Transverse colon (tissue), 4 donors: ENCODE data around the gene COX7B. TPM values are rescaled to one million over a fixed set of nuclear protein-coding genes. Genes with fewer than 3 reads are reported as not detected.
"Not testable (repeated sequence)": the region's sequence is repeated elsewhere in the genome, so short reads cannot be mapped to it uniquely, and the experiment has no call there.

Experiments used
- DNase-seq: peaks from one replicate; pipeline ENCODE4 v3.0.0-alpha.2; 2019
- H3K27ac ChIP-seq, 4 donors: fragments of 200-600 bp; sonication (generic); 2 replicates each; pipeline ENCODE4 v1.5.1; 2016 to 2018; ENCODE audit warnings: inconsistent platforms in 4 of 4
- H3K27me3 ChIP-seq: fragments of 200-600 bp; sonication (generic); 2 replicates; pipeline ENCODE4 v1.5.1; 2017; ENCODE audit warnings: inconsistent platforms
- H3K36me3 ChIP-seq, 4 donors: fragments of 200-600 bp; sonication (generic); 2 replicates each; pipeline ENCODE4 v1.5.1; 2017 to 2019; ENCODE audit warnings: inconsistent platforms in 4 of 4
- H3K4me1 ChIP-seq, 4 donors: fragments of 200-600 bp; sonication (generic); 2 replicates each; pipeline ENCODE4 v1.5.1; 2017 to 2020; ENCODE audit warnings: inconsistent platforms in 4 of 4
- H3K4me3 ChIP-seq, 4 donors: fragments of 200-600 bp; sonication (generic); 1 replicate in 1 of 4; 2 replicates in 3 of 4; pipeline versions ENCODE4 v1.5.1 to v1.6.1; 2017 to 2019; ENCODE audit warnings: inconsistent platforms in 4 of 4
- H3K9me3 ChIP-seq, 2 donors: fragments of 200-600 bp; sonication (generic); 2 replicates each; pipeline ENCODE4 v1.5.1; 2017 to 2019; ENCODE audit warnings: inconsistent platforms in 2 of 2
- CTCF ChIP-seq, 5 experiments: fragments of 200-600 bp in 3 of 5; fragments of 450-650 bp in 2 of 5; sonication (generic) in 3 of 5; IDR thresholded peaks; 1 replicate in 2 of 5; 2 replicates in 3 of 5; pipeline ENCODE4 v1.5.1; 2016 to 2017; ENCODE audit warnings: antibody characterized with exemption in 5 of 5, inconsistent platforms in 3 of 5, mild to moderate bottlenecking in 2 of 5, moderate library complexity in 1 of 5
- EP300 ChIP-seq: sonication (generic); formaldehyde crosslinking; IDR thresholded peaks from one replicate; pipeline ENCODE4 v1.6.1; 2017; ENCODE audit warnings: antibody characterized with exemption, low read depth
- POLR2A ChIP-seq: fragments of 450-650 bp; IDR thresholded peaks from one replicate; pipeline ENCODE4 v1.6.1; 2016; ENCODE audit warnings: antibody characterized with exemption, mild to moderate bottlenecking, moderate library complexity
- POLR2AphosphoS5 ChIP-seq, 3 donors: sonication (generic); formaldehyde crosslinking; IDR thresholded peaks; one replicate each; pipeline ENCODE4 v1.6.1; 2016; ENCODE audit warnings: antibody characterized with exemption in 3 of 3
- WGBS, 2 donors: methylation state at CpG; one replicate each; pipeline ENCODE4 v1.1.5; 2018; ENCODE audit warnings: low coverage in 1 of 2; 5-methylcytosine and 5-hydroxymethylcytosine counted together
- in situ Hi-C, 4 donors: fragments of 200-750 bp; cut with MboI; loops; one replicate each; pipeline versions ENCODE4 v1.15.0 to v1.15.1; 2017; ENCODE audit warnings: low sequenced_read_pairs in 3 of 4, low pct_ligation_motif_present in 1 of 4, low pct_unique_long_range_greater_than_20kb in 1 of 4
- intact Hi-C: fragments of 100-400 bp; cut with DNase I; formaldehyde crosslinking; loops from one replicate; pipeline ENCODE4 v1.15.1; 2023; ENCODE audit warnings: low total_unique reads
- total RNA-seq, 4 donors: library from RNA; depleted of rRNA; stranded (reverse); fragments of >200 nt; gene quantifications; one replicate each; pipeline ENCODE4 v1.1.0, GENCODE V29; 2016

The COX7B gene
- total RNA-seq, 4 donors from 2014 or later: 48.3 to 755 (median 441) TPM

GRCh38 chrX:77936299-77936698 is 37.0 kb downstream of the COX7B start:
- intact Hi-C loops (no loop called here), in situ Hi-C loops (no loop called here)
- no peaks in the 10 kb centered on the region for H3K4me1 ChIP-seq
- TF ChIP-seq EP300 (no peak), POLR2A (no peak)
- no peak overlapping the region for H3K27ac ChIP-seq
- H3K4me3 ChIP-seq: no peak overlapping the region
- H3K27me3 ChIP-seq: no peaks in the 10 kb centered on the region
- H3K36me3 ChIP-seq: no peaks in the 10 kb centered on the region
- DNase-seq: no peak
- H3K9me3 ChIP-seq: no peaks in the 10 kb centered on the region

- H3K27me3 ChIP-seq: no peaks in the 10 kb centered on the region
- H3K9me3 ChIP-seq: no peaks in the 10 kb centered on the region
- in situ Hi-C loops: no loop called here
- DNase-seq: no peak
- TF ChIP-seq EP300: no peak
- no peak for TF ChIP-seq POLR2A
- no peak for TF ChIP-seq POLR2AphosphoS5 (IDR thresholded peaks at IDR 0.05)
- no peak for TF ChIP-seq CTCF (IDR thresholded peaks at IDR 0.05)
- no peaks in the 10 kb centered on the region for H3K4me1 ChIP-seq
- H3K27ac ChIP-seq: no peak overlapping the region
- WGBS, 2 donors: 33 to 39% methylated on average over 1 to 3 of the region's 3 CpGs
- no peak overlapping the region for H3K4me3 ChIP-seq
- intact Hi-C loops: no loop called here
- no peaks in the 10 kb centered on the region for H3K36me3 ChIP-seq
Observed at GRCh38 chrX:77937291-77937690, 38.0 kb downstream of the COX7B start.

- WGBS, 2 donors: 78 to 87% methylated on average over 4 of the region's 4 CpGs
Observed at GRCh38 chrX:77938083-77938680, 38.9 kb downstream of the COX7B start.

GRCh38 chrX:77945031-77945430 is 45.8 kb downstream of the COX7B start:
- DNase-seq, intact Hi-C loops, H3K9me3 ChIP-seq, in situ Hi-C loops, H3K27me3 ChIP-seq, H3K4me1 ChIP-seq, H3K4me3 ChIP-seq, H3K36me3 ChIP-seq, H3K27ac ChIP-seq: not testable (repeated sequence)
- 92% methylated on average over 6 of the region's 6 CpGs; no CpG with 5 or more reads in 1 of the 2 donors for WGBS, 2 donors

More at GRCh38 chrX:77938083-77938680, 38.9 kb downstream of the COX7B start:
- in situ Hi-C loops: no loop called here
- no peaks in the 10 kb centered on the region for H3K4me1 ChIP-seq
- H3K27me3 ChIP-seq: no peaks in the 10 kb centered on the region
- H3K9me3 ChIP-seq: no peaks in the 10 kb centered on the region
- H3K27ac ChIP-seq: no peak overlapping the region
- no peak for DNase-seq
- H3K36me3 ChIP-seq: no peaks in the 10 kb centered on the region
- H3K4me3 ChIP-seq: no peak overlapping the region
- intact Hi-C loops: no loop called here
- no peak for TF ChIP-seq CTCF (IDR thresholded peaks at IDR 0.05)
- no peak for TF ChIP-seq EP300
- no peak for TF ChIP-seq POLR2AphosphoS5 (IDR thresholded peaks at IDR 0.05)
- TF ChIP-seq POLR2A: no peak

- TF ChIP-seq POLR2AphosphoS5 (IDR thresholded peaks at IDR 0.05): no peak
- no peak for TF ChIP-seq CTCF (IDR thresholded peaks at IDR 0.05)
- TF ChIP-seq POLR2A: no peak
- no peak for TF ChIP-seq EP300
Observed at GRCh38 chrX:77945910-77946545, 46.8 kb downstream of the COX7B start.

More at GRCh38 chrX:77945910-77946545, 46.8 kb downstream of the COX7B start:
- Histone ChIP-seq H3K36me3 (no peaks in the 10 kb centered on the region), H3K4me1 (no peaks in the 10 kb centered on the region), H3K27me3 (no peaks in the 10 kb centered on the region), H3K27ac (no peak overlapping the region), H3K4me3 (no peak overlapping the region), H3K9me3 (no peaks in the 10 kb centered on the region)
- WGBS, 2 donors: 81% methylated on average over 7 of the region's 7 CpGs; no CpG with 5 or more reads in 1 of the 2 donors
- DNase-seq: no peak
- in situ Hi-C loops: no loop called here
- intact Hi-C loops: no loop called here
